Measurements from ENCODE around the gene CHCHD5.

DNA sequence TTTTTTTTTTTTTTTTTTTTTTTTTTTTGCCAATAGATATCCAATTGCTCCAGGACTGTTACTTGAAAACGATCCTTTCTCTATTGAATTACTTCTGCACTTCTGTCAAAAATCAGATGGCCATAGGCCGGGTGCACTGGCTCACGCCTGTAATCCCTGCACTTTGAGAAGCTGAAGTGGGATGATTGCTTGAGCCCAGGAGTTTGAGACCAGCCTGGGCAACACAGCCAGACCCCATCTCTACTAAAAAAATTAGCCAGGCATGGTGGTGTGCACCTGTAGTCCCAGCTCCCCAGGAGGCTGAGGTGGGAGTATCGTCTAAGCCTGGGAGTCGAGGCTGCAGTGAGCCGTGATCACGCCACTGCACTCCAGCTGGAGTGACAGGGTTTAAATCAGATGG lies 4.3 kb upstream of the CHCHD5 start:
- TF ChIP-seq, protein P1, sequence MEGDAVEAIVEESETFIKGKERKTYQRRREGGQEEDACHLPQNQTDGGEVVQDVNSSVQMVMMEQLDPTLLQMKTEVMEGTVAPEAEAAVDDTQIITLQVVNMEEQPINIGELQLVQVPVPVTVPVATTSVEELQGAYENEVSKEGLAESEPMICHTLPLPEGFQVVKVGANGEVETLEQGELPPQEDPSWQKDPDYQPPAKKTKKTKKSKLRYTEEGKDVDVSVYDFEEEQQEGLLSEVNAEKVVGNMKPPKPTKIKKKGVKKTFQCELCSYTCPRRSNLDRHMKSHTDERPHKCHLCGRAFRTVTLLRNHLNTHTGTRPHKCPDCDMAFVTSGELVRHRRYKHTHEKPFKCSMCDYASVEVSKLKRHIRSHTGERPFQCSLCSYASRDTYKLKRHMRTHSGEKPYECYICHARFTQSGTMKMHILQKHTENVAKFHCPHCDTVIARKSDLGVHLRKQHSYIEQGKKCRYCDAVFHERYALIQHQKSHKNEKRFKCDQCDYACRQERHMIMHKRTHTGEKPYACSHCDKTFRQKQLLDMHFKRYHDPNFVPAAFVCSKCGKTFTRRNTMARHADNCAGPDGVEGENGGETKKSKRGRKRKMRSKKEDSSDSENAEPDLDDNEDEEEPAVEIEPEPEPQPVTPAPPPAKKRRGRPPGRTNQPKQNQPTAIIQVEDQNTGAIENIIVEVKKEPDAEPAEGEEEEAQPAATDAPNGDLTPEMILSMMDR (IDR thresholded peaks at IDR 0.05): no peak
- TF ChIP-seq EP300 (IDR thresholded peaks at IDR 0.05): no peak

Measured in tibial nerve (tissue), 4 donors.